ENCODE measurements around the gene GLG1.

The GLG1 gene

DNA sequence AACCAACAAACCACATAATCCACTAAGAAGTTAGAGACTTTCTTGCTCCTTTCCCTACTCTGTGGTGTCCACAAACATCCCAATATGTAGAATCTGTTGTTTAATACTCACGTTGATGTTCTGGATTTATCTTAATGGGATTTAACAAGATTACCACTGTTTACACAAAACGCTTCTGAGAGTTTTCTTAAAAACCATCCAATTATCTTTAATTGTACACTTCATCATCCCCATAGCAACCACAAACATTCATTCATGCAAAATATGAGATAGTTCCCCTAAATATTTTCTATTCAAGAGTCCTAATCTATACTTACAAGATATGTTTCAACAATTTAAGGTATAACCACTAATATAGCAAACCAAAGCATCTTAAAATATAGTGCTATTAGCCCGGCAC, 109.2 kb downstream of the GLG1 start:
- TF ChIP-seq, protein P1, sequence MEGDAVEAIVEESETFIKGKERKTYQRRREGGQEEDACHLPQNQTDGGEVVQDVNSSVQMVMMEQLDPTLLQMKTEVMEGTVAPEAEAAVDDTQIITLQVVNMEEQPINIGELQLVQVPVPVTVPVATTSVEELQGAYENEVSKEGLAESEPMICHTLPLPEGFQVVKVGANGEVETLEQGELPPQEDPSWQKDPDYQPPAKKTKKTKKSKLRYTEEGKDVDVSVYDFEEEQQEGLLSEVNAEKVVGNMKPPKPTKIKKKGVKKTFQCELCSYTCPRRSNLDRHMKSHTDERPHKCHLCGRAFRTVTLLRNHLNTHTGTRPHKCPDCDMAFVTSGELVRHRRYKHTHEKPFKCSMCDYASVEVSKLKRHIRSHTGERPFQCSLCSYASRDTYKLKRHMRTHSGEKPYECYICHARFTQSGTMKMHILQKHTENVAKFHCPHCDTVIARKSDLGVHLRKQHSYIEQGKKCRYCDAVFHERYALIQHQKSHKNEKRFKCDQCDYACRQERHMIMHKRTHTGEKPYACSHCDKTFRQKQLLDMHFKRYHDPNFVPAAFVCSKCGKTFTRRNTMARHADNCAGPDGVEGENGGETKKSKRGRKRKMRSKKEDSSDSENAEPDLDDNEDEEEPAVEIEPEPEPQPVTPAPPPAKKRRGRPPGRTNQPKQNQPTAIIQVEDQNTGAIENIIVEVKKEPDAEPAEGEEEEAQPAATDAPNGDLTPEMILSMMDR (IDR thresholded peaks at IDR 0.05; ENCODE audit: low read depth, low read length): no peak
- in situ Hi-C loops (cut with HindIII; ENCODE audit: low sequenced_read_pairs): no loop called here
- no peak for DNase-seq (ENCODE audit: low read depth, low spot score)
- H3K4me3 ChIP-seq (ENCODE audit: low read depth, low read length): no peak overlapping the region

DNA sequence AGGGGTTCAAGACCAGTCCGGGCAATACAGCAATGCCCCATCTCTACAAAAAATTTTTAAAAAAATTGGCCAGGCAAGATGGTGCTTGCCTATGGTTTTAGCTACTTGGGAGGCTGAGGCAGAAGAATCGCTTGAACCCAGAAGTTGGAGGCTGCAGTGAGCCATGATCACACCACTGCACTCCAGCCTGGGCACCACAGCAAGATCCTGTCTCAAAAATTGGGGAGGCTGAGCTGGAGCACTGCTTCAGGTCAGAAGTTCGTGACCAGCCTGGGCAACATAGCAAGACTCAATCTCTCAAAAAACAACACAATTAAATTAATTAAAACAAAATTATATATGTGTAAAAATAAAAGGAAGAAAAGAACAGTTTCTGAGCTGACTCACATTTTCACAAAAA, 110.9 kb downstream of the GLG1 start:
- DNase-seq (ENCODE audit: low read depth, low spot score): no peak
- H3K4me3 ChIP-seq (ENCODE audit: low read depth, low read length): no peak overlapping the region
- TF ChIP-seq, protein P1 (IDR thresholded peaks at IDR 0.05; ENCODE audit: low read depth, low read length): no peak
- in situ Hi-C loops (cut with HindIII; ENCODE audit: low sequenced_read_pairs): no loop called here

DNA sequence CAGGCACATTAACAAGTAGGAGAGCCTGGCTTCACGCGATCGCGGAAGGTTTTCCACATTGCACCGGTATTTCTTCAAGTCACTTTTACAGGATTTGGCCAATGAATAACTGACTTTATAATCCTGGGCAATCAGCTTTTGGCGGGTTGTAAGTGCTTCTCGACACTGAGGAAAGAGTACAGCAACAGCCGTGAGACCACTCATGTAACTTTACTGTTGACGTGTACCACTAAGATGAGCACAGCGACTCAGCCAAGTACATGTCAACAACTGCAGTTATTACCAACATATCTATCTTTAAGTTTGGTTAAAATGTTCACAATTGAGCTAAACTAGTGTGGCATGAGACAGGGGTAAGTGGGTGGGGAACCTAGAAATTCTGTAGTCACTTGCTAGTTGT, 113.9 kb downstream of the GLG1 start:
- TF ChIP-seq, protein P1 (IDR thresholded peaks at IDR 0.05; ENCODE audit: low read depth, low read length): no peak
- no peak overlapping the region for H3K4me3 ChIP-seq (ENCODE audit: low read depth, low read length)
- DNase-seq (ENCODE audit: low read depth, low spot score): no peak
- in situ Hi-C loops (cut with HindIII; ENCODE audit: low sequenced_read_pairs): no loop called here

DNA sequence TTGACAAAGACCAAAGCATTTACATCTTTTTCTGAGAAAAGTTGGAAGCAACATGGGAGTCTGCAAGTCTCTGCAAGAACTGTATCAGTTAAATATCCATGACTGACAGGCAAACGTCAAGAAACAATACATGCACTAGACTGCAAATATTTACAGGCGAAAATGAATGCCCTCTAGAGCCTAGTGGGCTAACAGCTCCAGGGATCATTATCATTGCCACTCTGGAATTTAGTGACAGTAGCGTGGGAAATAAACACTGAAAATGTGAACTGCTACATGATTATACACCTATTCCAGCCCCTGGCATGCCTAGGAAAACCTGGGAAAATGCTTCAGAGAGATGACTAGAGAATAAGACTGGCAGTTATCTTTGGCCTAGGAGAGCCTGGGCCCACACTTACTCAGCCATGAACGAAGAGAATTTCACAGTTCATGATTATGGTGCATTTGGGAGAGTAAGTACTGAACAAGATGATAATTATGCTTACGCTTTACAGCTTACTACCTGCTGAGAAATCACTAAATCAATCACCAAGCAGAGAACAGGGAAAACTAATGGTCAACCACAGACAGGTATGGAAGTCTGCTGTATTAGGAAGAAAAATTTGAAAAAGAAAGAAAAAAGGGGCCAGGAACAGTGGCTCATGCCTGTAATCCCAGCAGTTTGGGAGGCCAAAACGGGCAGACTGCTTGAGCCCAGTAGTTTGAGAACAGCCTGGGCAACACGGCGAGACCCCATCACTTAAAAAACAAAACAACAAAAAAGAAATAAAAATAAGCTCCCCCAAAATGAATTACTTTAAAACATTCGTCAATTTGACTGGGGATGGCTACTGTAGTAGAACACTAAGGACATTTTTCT, 119.0 kb downstream of the GLG1 start:
- DNase-seq (ENCODE audit: low read depth, low spot score): no peak
- H3K4me3 ChIP-seq (ENCODE audit: low read depth, low read length): no peak overlapping the region
- TF ChIP-seq, protein P1 (IDR thresholded peaks at IDR 0.05; ENCODE audit: low read depth, low read length): no peak
- in situ Hi-C loops (cut with HindIII; ENCODE audit: low sequenced_read_pairs): no loop called here

DNA sequence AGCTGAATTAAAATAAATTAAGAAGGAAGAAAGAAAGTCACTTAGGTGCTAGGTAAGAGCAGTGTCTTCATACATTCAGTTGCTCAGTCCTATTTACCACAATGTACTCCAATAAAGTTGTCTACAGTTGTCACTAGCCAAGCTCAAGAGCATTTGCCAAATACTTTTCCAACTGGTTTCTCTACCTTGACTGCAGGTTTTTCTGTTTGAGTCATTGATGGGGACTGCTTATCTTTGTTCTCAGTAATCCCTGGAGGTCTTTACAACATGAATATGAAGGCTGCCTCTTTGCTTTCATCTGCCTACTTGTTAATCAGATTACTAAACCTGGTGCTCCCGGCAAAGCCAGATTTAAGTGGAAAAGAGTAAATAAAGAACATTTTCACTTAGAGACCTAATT, 121.0 kb downstream of the GLG1 start:
- no peak overlapping the region for H3K4me3 ChIP-seq (ENCODE audit: low read depth, low read length)
- TF ChIP-seq, protein P1 (IDR thresholded peaks at IDR 0.05; ENCODE audit: low read depth, low read length): no peak
- in situ Hi-C loops (cut with HindIII; ENCODE audit: low sequenced_read_pairs): no loop called here
- no peak for DNase-seq (ENCODE audit: low read depth, low spot score)

DNA sequence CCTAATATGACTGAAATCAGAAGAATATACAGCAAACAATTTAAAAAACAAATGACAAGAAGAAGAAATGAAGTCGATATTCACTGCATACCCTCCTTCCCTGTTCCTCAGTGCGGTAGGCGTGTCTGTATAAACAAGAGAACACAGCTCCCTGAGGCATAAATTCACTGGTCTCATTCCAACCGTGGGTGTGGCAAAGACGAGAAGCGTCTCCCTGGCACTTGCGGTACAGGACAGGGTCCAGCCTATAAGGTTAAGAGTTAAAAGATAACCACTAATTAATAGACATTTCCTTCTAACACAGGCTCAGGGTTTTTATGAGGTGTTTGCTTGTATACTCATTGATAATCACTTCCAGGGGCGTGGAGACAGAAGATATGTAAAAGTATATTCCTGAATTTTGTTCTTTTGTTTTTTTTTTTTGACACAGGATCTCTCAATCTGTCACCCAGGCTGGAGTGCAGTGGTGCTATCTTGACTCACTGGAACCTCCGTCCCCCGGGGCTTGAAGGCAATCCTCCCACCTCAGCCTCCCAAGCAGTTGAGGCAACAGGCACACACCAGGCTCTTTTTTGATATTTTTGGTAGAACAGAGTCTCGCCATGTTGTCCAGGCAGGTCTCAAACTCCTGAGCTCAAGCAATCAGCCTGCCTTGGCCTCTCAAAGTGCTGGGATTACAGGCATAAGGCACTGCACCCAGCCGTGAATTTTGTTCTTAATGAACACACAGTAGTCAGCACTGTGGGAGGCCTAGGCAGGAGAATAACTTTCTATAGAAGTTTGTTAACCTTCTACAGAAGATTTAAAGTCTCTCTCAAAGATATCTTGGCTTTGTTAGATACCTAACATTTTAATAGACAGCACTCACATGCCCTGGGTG, 126.5 kb downstream of the GLG1 start:
- no peak overlapping the region for H3K4me3 ChIP-seq (ENCODE audit: low read depth, low read length)
- TF ChIP-seq, protein P1 (IDR thresholded peaks at IDR 0.05; ENCODE audit: low read depth, low read length): no peak
- in situ Hi-C loops (cut with HindIII; ENCODE audit: low sequenced_read_pairs): no loop called here
- peak; percentile 17 for DNase-seq (ENCODE audit: low read depth, low spot score)

All from astrocyte of the spinal cord (primary cell).